Stimulated activated CD8-positive, alpha-beta memory T cell treated with anti-CD3 and anti-CD28 coated beads, Interleukin-7, amount 100 ng/mL, for 4 hours (primary cell): Measurements from ENCODE around the gene CEP89.
"Not testable (repeated sequence)": the region's sequence is repeated elsewhere in the genome, so short reads cannot be mapped to it uniquely, and the experiment has no call there.

ENCODE experiments used
- DNase-seq, 2 donors: peaks; one replicate each; pipeline ENCODE4 v3.0.0-alpha.2; 2020; ENCODE audit warnings: low read depth in 2 of 2

Gene CEP89

GRCh38 chr19:32869966-32870573 is 101.7 kb downstream of the CEP89 start:
- no peak for DNase-seq

- DNase-seq = no peak
Observed at GRCh38 chr19:32869369-32869965, 102.3 kb downstream of the CEP89 start, which contains the start of gene SLC7A9. TSS of gene SLC7A9 (minus strand) at chr19:32869767. CDS start at chr19:32868534, 1,233 bp downstream.

GRCh38 chr19:32868206-32868950 is 103.4 kb downstream of the CEP89 start:
- no peak for DNase-seq

- DNase-seq = not testable (repeated sequence)
Observed at GRCh38 chr19:32867436-32867835, 104.3 kb downstream of the CEP89 start.

GRCh38 chr19:32866564-32867265 is 105.0 kb downstream of the CEP89 start:
- DNase-seq = no peak

- no peak for DNase-seq
Observed at GRCh38 chr19:32866061-32866460, 105.7 kb downstream of the CEP89 start.

GRCh38 chr19:32865326-32865725 is 106.4 kb downstream of the CEP89 start:
- no peak for DNase-seq

GRCh38 chr19:32864318-32865007 is 107.3 kb downstream of the CEP89 start:
- DNase-seq = no peak

GRCh38 chr19:32863841-32864240 is 107.9 kb downstream of the CEP89 start:
- DNase-seq = no peak

GRCh38 chr19:32863301-32863700 is 108.5 kb downstream of the CEP89 start:
- DNase-seq = no peak

GRCh38 chr19:32862741-32863140 is 109.0 kb downstream of the CEP89 start:
- DNase-seq = no peak

GRCh38 chr19:32862173-32862572 is 109.6 kb downstream of the CEP89 start:
- no peak for DNase-seq

- no peak for DNase-seq
Observed at GRCh38 chr19:32861596-32861995, 110.2 kb downstream of the CEP89 start.

- DNase-seq = no peak
Observed at GRCh38 chr19:32859591-32859990, 112.2 kb downstream of the CEP89 start.

- no peak for DNase-seq
Observed at GRCh38 chr19:32858559-32858958, 113.2 kb downstream of the CEP89 start.

GRCh38 chr19:32858155-32858554 is 113.6 kb downstream of the CEP89 start:
- no peak for DNase-seq

- DNase-seq = no peak
Observed at GRCh38 chr19:32857584-32857983, 114.2 kb downstream of the CEP89 start.

- DNase-seq = not testable (repeated sequence)
Observed at GRCh38 chr19:32856818-32857217, 114.9 kb downstream of the CEP89 start.

GRCh38 chr19:32852216-32852615 is 119.5 kb downstream of the CEP89 start:
- DNase-seq = no peak

GRCh38 chr19:32848035-32848434 is 123.7 kb downstream of the CEP89 start:
- DNase-seq = not testable (repeated sequence)

- no peak for DNase-seq
Observed at GRCh38 chr19:32843716-32844245, 128.0 kb downstream of the CEP89 start.
